Breast epithelium (tissue), 3 donors: ENCODE measurements around the gene MAPKAPK3.

Experiments
- POLR2AphosphoS5 ChIP-seq, 3 donors: sonication (generic); formaldehyde crosslinking; IDR thresholded peaks; one replicate each; pipeline ENCODE4 v1.6.1; 2017; ENCODE audit warnings: antibody characterized with exemption in 3 of 3
- TF ChIP-seq, protein P1 (sequence below), 3 donors: fragments of 450-650 bp; IDR thresholded peaks; one replicate each; pipeline ENCODE4 v1.5.1; 2016 to 2017; ENCODE audit warnings: antibody characterized with exemption in 3 of 3, mild to moderate bottlenecking in 3 of 3, moderate library complexity in 3 of 3

DNA sequence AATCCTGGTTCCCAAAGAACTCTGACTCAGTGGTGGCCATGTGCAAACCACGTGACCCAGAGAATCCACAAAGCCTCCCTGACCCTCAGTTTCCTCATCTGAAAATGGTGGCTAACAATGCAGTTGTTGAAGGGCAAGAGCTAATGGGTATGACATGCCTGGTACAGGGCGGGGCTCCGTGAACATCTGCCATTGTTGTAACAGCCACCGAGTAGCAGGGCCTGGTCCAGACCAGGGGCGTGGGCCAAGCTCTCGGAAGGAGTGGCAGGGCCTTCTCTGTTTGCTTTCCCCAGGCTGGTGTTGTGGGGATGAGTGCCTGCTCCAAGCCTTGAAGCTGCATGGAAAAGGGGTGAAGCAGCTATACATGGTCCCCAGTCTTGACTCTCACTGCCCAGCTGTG is 13.4 kb downstream of the MAPKAPK3 start:
- TF ChIP-seq, protein P1, sequence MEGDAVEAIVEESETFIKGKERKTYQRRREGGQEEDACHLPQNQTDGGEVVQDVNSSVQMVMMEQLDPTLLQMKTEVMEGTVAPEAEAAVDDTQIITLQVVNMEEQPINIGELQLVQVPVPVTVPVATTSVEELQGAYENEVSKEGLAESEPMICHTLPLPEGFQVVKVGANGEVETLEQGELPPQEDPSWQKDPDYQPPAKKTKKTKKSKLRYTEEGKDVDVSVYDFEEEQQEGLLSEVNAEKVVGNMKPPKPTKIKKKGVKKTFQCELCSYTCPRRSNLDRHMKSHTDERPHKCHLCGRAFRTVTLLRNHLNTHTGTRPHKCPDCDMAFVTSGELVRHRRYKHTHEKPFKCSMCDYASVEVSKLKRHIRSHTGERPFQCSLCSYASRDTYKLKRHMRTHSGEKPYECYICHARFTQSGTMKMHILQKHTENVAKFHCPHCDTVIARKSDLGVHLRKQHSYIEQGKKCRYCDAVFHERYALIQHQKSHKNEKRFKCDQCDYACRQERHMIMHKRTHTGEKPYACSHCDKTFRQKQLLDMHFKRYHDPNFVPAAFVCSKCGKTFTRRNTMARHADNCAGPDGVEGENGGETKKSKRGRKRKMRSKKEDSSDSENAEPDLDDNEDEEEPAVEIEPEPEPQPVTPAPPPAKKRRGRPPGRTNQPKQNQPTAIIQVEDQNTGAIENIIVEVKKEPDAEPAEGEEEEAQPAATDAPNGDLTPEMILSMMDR (IDR thresholded peaks at IDR 0.05): no peak
- TF ChIP-seq POLR2AphosphoS5 (IDR thresholded peaks at IDR 0.05): no peak
